ENCODE data around the gene NDC1. TPM values are rescaled to one million over a fixed set of nuclear protein-coding genes. Genes with fewer than 3 reads are reported as not detected.

Gene NDC1
- total and polyA plus RNA-seq, 10 donors: 5.2 to 18.2 (median 9.0) TPM

GRCh38 chr1:53732912-53733317, 105.2 kb downstream of the NDC1 start:
- TF ChIP-seq POLR2A (IDR thresholded peaks at IDR 0.05): no peak
- no peak for TF ChIP-seq CTCF (IDR thresholded peaks at IDR 0.05 in 8 of 11, conservative IDR thresholded peaks at IDR 0.05 in 3 of 11)
- no peak for TF ChIP-seq POLR2AphosphoS5 (IDR thresholded peaks at IDR 0.05)

GRCh38 chr1:53732409-53732808, 105.7 kb downstream of the NDC1 start:
- H3K9me3 ChIP-seq: no peaks in the 10 kb centered on the region
- 49 to 59% (median 51%) methylated on average over 3 of the region's 3 CpGs for WGBS, 5 donors
- TF ChIP-seq POLR2AphosphoS5 (IDR thresholded peaks at IDR 0.05) (no peak), POLR2A (IDR thresholded peaks at IDR 0.05) (no peak), CTCF (IDR thresholded peaks at IDR 0.05 in 8 of 11, conservative IDR thresholded peaks at IDR 0.05 in 3 of 11) (no peak)
- H3K36me3 ChIP-seq: no peaks in the 10 kb centered on the region
- DNase-seq: no peak
- intact Hi-C loops (cut with DNase I; ENCODE audit: low total_unique reads): no loop called here
- H3K27me3 ChIP-seq (replicated peaks in 1 of 7): peaks cover 0 to 32% (median 6%) of the 10 kb centered on the region in 7 donors
- H3K4me1 ChIP-seq: peaks cover 0 to 5% (median under 1%) of the 10 kb centered on the region in 6 donors
- no peak overlapping the region for H3K27ac ChIP-seq
- no peak overlapping the region for H3K4me3 ChIP-seq

More at GRCh38 chr1:53732912-53733317, 105.2 kb downstream of the NDC1 start:
- no peaks in the 10 kb centered on the region for H3K9me3 ChIP-seq
- peaks cover 0 to 38% (median 11%) of the 10 kb centered on the region in 7 donors for H3K27me3 ChIP-seq (replicated peaks in 1 of 7)
- peaks cover 2 to 10% (median 6%) of the 10 kb centered on the region in 6 donors for H3K4me1 ChIP-seq
- no peak for DNase-seq
- H3K4me3 ChIP-seq: no peak overlapping the region
- intact Hi-C loops (cut with DNase I; ENCODE audit: low total_unique reads): no loop called here
- 64 to 79% (median 73%) methylated on average over 6 of the region's 6 CpGs for WGBS, 5 donors
- H3K36me3 ChIP-seq: no peaks in the 10 kb centered on the region
- no peak overlapping the region for H3K27ac ChIP-seq

- TF ChIP-seq POLR2AphosphoS5 (IDR thresholded peaks at IDR 0.05): no peak
- TF ChIP-seq CTCF (IDR thresholded peaks at IDR 0.05 in 8 of 11, conservative IDR thresholded peaks at IDR 0.05 in 3 of 11): no peak
- TF ChIP-seq POLR2A (IDR thresholded peaks at IDR 0.05): no peak
- Histone ChIP-seq H3K27me3 (replicated peaks in 1 of 7) (peaks cover 0 to 27% (median 2%) of the 10 kb centered on the region in 7 donors), H3K4me1 (no peaks in the 10 kb centered on the region), H3K36me3 (no peaks in the 10 kb centered on the region), H3K4me3 (no peak overlapping the region), H3K27ac (no peak overlapping the region), H3K9me3 (no peaks in the 10 kb centered on the region)
- no peak for DNase-seq
- intact Hi-C loops (cut with DNase I; ENCODE audit: low total_unique reads): no loop called here
- 89 to 91% (median 89%) methylated on average over 7 to 8 of the region's 8 CpGs for WGBS, 5 donors
Observed at GRCh38 chr1:53731779-53732305, 106.3 kb downstream of the NDC1 start.

GRCh38 chr1:53731043-53731600, 107.0 kb downstream of the NDC1 start:
- Histone ChIP-seq H3K27me3 (replicated peaks in 1 of 7) (peaks cover 0 to 20% (median 0%) of the 10 kb centered on the region in 7 donors), H3K4me3 (no peak overlapping the region), H3K4me1 (no peaks in the 10 kb centered on the region), H3K9me3 (no peaks in the 10 kb centered on the region), H3K27ac (no peak overlapping the region), H3K36me3 (no peaks in the 10 kb centered on the region)
- intact Hi-C loops (cut with DNase I; ENCODE audit: low total_unique reads): no loop called here
- no peak for DNase-seq
- WGBS, 5 donors: 86 to 96% (median 89%) methylated on average over 9 to 10 of the region's 10 CpGs
- no peak for TF ChIP-seq POLR2AphosphoS5 (IDR thresholded peaks at IDR 0.05)
- no peak for TF ChIP-seq POLR2A (IDR thresholded peaks at IDR 0.05)
- no peak for TF ChIP-seq CTCF (IDR thresholded peaks at IDR 0.05 in 8 of 11, conservative IDR thresholded peaks at IDR 0.05 in 3 of 11)

Measured in spleen (tissue), 11 donors.